HG02973 (cell line): ENCODE results near the gene BRD1.
"Not testable (repeated sequence)": the region's sequence is repeated elsewhere in the genome, so short reads cannot be mapped to it uniquely, and the experiment has no call there.

Experiments used
- ATAC-seq: cut with Tn5 transposase; IDR thresholded peaks from one replicate; pipeline ENCODE4 v1.9.1; 2021; ENCODE audit warnings: moderate library complexity; ENCODE audit not compliant: unreplicated experiment

Gene BRD1

GRCh38 chr22:49853981-49854831 lies 26.5 kb upstream of the BRD1 start:
- peak; percentile 4 for ATAC-seq

DNA sequence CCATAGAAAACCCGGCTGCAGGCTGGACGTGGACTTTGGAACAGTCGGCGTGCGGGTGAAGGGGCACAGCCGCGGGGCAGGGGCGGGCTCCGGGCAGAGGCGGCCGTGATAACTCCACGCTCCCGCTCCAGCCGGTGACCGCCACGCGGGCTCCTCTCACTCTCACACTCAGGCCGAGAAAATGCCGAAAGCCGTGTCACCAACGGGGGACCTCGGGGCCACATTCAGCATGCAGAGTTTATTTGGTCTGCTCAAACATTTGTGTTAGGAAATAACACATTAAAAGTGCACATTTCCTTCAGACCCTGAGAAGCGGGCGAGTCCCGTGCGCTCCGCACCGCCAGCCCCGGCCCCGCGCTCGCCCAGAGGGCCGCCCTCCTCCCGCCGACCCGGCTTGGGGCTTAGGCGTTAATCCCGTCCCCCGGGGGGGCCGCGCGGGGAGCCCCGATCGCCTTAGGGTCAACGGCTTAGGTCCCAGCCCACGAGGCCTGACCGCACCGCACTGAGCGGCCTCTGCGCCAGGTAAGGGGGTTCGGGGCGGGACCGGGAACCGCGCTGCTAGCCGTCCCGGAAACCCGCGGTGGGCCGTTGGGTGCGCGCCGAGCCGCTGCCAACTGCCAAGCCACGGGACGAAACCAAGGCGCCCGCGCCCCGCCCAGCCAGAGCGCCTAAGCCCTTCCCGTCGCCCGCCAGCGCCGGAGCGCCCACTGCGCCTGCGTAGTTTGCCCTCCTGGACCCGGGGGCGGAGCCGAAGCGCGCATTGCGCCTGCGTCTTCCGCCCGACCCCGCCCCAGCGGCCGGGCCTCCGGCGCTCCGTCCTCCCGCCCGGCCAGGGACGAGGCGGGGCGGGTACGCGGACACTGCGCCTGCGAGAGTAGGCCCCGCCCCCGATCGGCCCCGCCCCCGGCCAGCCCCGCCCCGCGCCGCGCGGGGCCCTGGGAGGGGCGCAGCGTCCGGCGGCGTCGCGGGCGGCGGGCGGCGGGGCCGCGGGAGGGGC lies 25.5 kb upstream of the BRD1 start, which contains the start of gene ZBED4:
Gene ZBED4, plus strand, starts transcription at position 947 of the 997 bp plus-strand sequence. CDS start 29,819 bp downstream, outside the sequence.
- peak; percentile 55 for ATAC-seq

DNA sequence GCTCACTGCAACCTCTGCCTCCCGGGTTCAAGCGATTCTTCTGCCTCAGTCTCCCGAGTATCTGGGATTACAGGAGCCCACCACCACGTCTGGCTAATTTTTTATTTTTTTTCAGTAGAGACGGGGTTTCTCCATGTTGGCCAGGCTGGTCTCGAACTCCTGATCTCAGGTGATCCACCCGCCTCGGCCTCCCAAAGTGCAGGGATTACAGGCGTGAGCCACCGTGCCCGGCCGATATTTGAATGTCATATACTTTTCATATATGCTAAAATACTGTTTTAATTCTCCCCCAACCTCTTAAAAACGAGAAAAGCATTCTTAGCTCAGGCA lies 24.9 kb upstream of the BRD1 start:
- not testable (repeated sequence) for ATAC-seq

GRCh38 chr22:49850959-49851802 lies 23.5 kb upstream of the BRD1 start:
- ATAC-seq: no peak

GRCh38 chr22:49850021-49850911 lies 22.6 kb upstream of the BRD1 start:
- no peak for ATAC-seq

DNA sequence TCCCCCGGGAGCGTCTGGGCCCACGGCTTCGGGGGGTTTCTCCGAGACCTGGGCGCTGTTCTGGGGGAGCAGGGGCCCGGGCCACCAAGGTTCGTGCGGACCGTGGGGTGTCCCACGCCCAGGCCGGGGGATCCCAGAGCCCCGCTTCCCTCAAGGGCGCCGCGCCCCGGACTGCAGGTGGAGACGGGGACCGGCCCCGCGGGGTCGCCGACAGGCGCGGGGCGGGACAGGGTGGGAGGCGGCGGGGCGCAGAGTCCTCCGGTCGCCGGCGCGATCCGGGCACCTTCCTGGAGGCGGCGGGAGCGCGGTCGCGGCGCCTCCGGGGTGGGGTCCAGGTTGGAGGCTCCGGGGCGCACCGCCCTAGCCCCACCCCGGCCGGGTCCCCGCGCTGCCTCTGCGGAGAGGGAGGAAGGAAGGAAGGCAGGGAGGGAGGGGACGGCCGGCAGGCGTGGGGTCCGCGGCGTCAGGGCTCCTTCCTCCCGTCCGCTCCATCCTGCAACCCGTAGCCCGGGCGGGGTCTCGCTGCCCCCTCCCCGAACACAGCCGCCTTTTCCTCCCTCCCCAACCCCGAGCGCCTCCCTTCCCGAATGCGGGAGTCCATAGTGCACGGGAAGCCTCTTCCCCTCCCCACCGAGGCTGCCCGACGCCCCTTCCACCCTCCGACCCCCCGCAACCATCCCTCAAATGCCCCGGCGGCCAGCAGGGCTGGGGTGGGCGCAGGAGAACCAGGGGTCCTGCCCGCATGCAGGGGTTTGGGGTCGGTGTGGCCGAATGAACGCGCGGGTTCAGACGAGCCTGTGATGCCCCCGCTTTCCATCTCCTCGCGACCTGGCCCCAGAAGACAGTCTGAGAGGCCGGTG lies 21.7 kb upstream of the BRD1 start:
- ATAC-seq: no peak

DNA sequence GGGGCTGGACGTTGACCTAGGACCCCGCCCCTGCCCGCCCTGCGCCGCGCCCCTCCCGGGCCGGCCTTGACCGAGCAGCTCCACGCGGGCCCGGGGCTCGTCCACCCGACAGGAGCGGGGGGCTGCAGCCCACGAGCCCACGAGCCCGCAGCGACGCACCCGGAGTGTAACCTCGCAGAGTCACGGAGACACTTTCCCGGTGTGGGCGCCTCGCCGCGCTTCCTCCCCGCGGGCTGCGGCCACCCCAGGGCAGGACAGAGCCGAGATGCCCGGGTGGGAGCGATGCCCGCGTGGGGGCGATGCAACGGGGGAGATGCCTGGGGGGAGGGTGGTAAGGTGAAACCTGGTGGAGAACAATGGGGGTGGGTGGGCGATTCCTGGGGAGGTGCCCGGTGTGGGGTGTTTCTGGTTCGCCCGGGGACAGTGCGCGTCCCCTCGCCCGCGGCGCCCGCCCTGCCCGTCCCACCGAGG lies 21.1 kb upstream of the BRD1 start:
- no peak for ATAC-seq

DNA sequence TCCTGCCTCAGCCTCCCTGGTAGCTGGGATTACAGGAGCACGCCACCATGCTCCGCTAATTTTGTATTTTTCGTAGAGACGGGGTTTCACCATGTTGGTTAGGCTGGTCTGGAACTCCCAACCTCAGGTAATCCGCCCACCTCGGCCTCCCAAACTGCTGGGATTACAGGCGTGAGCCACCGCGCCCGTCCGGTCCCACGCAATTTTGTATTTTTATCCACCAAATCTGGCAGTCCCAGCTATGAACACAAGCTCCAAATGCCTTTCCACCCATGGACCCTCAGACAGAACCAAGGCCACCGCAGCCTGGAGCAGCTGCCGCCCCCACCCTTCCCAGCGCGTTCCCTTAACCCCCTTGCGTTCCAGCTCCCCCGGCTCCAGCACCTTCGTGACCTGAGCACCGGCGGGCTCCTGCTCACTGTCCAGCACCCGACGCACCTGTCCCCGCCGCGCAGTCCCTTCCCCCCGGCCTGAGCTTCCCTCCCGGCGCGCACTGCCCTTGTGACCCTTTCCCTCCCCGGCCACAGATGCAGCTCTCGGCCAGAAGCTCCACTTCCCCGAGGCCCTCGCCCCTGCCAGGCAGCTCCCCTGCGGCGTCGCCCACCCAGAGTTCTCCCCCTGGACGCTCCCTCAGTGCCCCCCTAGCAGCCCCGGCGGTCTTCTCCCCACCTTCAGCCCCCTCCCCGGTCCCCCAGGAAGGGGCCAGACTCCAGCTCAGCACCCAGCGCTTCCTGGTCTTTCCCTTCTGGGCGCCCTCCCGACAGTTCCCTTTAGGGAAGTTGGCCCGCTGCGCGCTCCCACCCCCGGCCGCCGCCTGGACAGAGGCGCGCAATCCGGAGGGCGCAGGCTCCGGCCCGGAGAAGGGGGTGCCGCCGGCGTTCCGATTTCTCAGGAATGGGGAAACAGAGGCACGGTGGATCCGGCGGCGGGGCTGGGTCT lies 20.3 kb upstream of the BRD1 start:
- no peak for ATAC-seq

DNA sequence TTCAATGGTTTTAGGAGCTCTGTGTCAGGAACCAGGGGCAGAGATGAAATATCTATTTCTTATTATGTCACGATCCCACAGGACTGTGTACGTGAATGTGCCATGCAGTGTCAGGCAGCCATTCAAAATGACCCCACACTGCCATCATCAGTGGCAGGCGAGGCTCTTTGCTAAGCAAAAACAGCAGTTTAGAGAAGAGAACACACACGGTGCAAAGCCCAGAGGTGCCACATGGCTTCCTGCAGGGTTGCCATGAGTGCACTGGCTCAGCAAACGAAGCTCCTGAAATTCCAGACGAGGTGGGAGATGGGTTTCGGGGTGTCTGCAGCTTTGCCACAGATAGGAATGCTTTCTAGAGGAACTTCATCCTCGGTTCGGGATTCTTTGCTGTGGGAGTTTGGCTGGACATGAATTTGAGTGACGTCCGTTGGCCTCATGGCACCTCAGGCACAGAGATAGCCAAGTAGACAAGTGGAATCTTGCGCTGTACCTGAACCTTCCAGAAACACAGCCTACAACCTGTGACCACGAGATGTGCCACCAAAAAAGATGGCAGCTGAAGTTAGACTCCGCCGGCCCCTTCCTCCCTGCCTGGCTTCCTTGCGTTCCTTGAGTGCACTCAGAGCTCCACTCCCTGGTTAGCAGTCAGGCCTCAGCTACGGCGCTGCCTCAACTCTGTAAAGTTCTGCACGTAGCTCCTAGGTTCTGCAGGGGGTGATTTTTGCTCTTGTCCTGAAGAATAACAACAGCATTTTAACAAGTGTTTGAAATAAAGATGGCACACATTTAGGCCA lies 18.2 kb upstream of the BRD1 start:
- ATAC-seq: no peak

GRCh38 chr22:49845241-49845640 lies 17.6 kb upstream of the BRD1 start:
- no peak for ATAC-seq

GRCh38 chr22:49838771-49839717 lies 11.4 kb upstream of the BRD1 start:
- ATAC-seq: no peak

GRCh38 chr22:49833340-49834007 lies 5.8 kb upstream of the BRD1 start:
- no peak for ATAC-seq

DNA sequence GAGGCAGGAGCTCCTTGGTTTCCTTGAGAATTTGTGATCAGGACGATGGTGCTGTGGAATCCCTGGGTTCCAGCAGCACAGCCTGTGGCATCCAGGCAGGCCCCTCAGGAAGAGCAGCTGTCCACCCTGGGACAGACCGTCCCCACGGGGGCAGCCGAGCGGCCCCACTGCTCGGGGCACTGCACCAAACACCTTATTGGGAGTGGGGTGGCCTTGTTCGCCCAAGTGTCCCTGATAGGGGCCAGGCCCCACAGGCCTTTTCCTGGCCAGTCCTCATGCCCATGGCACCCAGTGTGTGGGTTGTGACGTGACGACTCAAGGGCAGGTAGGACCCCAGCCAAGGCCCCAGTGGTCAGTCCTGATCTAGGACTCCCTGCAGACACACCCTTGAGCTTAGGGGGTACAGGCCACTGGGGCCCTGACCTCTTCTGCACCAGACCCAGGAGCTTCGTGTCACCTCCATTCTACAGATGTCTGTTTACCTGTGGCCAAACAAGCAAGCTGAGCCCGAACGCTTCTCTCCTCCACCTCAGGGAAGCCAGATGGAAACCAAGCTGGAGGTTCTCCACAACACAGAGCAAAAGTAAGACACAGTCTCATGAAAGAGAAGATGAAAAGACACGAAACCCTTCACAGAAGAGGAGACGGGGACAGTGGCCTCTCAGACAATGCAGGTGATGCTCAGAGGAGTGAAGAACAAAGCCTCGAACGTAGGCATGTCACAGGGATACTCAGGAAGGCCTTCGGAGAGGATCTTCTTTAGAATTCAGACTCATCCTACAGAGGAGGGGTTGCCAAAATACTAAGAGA lies 1.6 kb upstream of the BRD1 start:
- ATAC-seq: no peak

DNA sequence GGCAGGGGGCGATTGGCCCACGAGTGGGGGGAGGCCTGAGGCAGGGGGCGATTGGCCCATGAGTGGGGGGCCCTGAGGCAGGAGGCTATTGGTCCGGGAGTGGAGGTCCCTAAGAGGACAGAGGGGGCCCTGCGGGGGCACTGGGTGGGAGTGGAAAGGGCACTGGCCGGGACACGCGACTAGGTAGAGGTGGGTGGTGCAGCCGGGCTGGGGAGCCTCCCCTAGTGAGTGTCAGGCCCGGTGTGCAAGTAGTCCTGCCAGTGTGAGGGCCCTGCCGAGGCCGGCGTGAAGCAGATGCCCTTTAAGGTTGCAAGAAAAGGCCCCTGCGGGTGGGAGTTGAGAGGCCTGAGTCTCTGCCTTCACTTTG lies 909 bp upstream of the BRD1 start:
- no peak for ATAC-seq
